Common myeloid progenitor, CD34-positive (primary cell): ENCODE results near the gene PCNX4.
A peak's percentile ranks its signal among the peaks of the same experiment; 100 is the strongest.

ENCODE experiments used
- CTCF ChIA-PET: fragments of 350-600 bp; sonication (Branson Sonifier 250); formaldehyde crosslinking; loops from one replicate; lab custom pipeline; 2021; ENCODE audit warnings: antibody characterized with exemption; lab: Charles Lee
- POLR2A ChIA-PET: fragments of 350-600 bp; sonication (Branson Sonifier 250); formaldehyde crosslinking; loops from one replicate; lab custom pipeline; 2021; ENCODE audit warnings: antibody characterized with exemption; lab: Charles Lee
- DNase-seq, 3 donors: peaks; one replicate each; pipeline versions ENCODE4 v3.0.0 to v3.0.0-alpha.2; 2013
- H3K27ac ChIP-seq, 2 experiments: 1 replicate in 1 of 2; 2 replicates in 1 of 2; pipeline ENCODE4 v1.7.0; 2013; ENCODE audit warnings: inconsistent platforms in 2 of 2, low read length in 2 of 2, mild to moderate bottlenecking in 2 of 2, low read depth in 1 of 2, moderate library complexity in 1 of 2; ENCODE audit not compliant: severe bottlenecking in 2 of 2, insufficient read depth in 1 of 2, poor library complexity in 1 of 2
- H3K27me3 ChIP-seq, 5 experiments: replicated peaks in 2 of 5; 1 replicate in 3 of 5; 2 replicates in 2 of 5; pipeline versions ENCODE4 v1.6.1 to v1.7.0; 2013; ENCODE audit warnings: low read length in 4 of 5, mild to moderate bottlenecking in 2 of 5, moderate library complexity in 2 of 5, inconsistent platforms in 1 of 5; ENCODE audit not compliant: insufficient read depth in 5 of 5, control insufficient read depth in 4 of 5
- H3K36me3 ChIP-seq, 4 experiments: 1 replicate in 2 of 4; 2 replicates in 2 of 4; pipeline versions ENCODE4 v1.6.1 to v1.7.0; 2013; ENCODE audit warnings: low read length in 3 of 4, control low read depth in 1 of 4, mild to moderate bottlenecking in 1 of 4; ENCODE audit not compliant: control insufficient read depth in 4 of 4, insufficient read depth in 4 of 4
- H3K4me1 ChIP-seq, 4 experiments: 1 replicate in 3 of 4; 2 replicates in 1 of 4; pipeline versions ENCODE4 v1.6.1 to v1.7.1; 2013; ENCODE audit warnings: low read length in 3 of 4, mild to moderate bottlenecking in 3 of 4, control low read depth in 1 of 4, inconsistent platforms in 1 of 4, moderate library complexity in 1 of 4; ENCODE audit not compliant: control insufficient read depth in 4 of 4, insufficient read depth in 4 of 4; ENCODE audit errors: control extremely low read depth in 1 of 4
- H3K4me3 ChIP-seq, 7 experiments: 1 replicate in 4 of 7; 2 replicates in 3 of 7; pipeline versions ENCODE4 v1.5.1 to v1.7.0; 2013; ENCODE audit warnings: mild to moderate bottlenecking in 7 of 7, low read length in 6 of 7, moderate library complexity in 6 of 7, inconsistent platforms in 2 of 7, low read depth in 2 of 7, control low read depth in 1 of 7; ENCODE audit not compliant: insufficient read depth in 4 of 7, control insufficient read depth in 1 of 7; ENCODE audit errors: extremely low read depth in 1 of 7
- H3K9me3 ChIP-seq, 5 experiments: 1 replicate in 4 of 5; 2 replicates in 1 of 5; pipeline versions ENCODE4 v1.6.1 to v1.7.1; 2013; ENCODE audit warnings: low read length in 4 of 5, mild to moderate bottlenecking in 2 of 5, inconsistent platforms in 1 of 5, low read depth in 1 of 5, moderate library complexity in 1 of 5; ENCODE audit not compliant: control insufficient read depth in 4 of 5, insufficient read depth in 2 of 5; ENCODE audit errors: control extremely low read depth in 1 of 5
- WGBS: methylation state at CpG from one replicate; pipeline ENCODE4 v1.1.5; 2013; ENCODE audit not compliant: insufficient coverage; 5-methylcytosine and 5-hydroxymethylcytosine counted together

The PCNX4 gene

DNA sequence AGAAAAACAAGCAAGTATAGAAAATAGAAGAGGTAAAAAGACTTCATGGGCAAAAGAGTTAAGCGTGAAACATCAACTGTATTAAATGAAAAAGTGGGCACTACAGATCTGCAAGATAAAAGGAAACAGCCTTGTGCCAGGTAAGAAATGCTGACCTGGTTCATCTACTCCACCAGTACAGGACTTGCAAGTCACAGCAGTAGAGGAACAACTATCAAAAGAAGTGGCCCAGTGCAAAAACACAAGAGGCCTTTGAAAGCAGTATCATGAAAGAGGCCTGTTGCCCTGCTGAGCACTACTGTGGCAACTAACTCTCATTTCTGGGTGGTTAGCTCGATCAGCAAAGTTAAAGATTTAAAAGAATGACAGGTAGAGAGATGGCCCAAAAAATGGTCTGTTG, 62.9 kb downstream of the PCNX4 start:
- peaks cover 6 to 37% (median 12%) of the 10 kb centered on the region in 4 experiments for H3K36me3 ChIP-seq
- H3K27ac ChIP-seq = no peak overlapping the region
- no peaks in the 10 kb centered on the region for H3K27me3 ChIP-seq
- POLR2A ChIA-PET = interaction anchor here (0.7 kb wide), 1 partner anchor 19 kb away, joined by 3 read pairs; no protein-coding TSS in a partner anchor
- H3K9me3 ChIP-seq = no peaks in the 10 kb centered on the region
- peaks cover 20 to 42% (median 33%) of the 10 kb centered on the region in 4 experiments for H3K4me1 ChIP-seq
- WGBS = 100% methylated on average over 2 of the region's 2 CpGs
- CTCF ChIA-PET = interaction anchor here (1.3 to 5.2 kb wide), 3 partner anchors 10 to 28 kb away, joined by 3 to 28 read pairs (median 6); partner anchors contain the start of gene DHRS7
- peak in 2 of 3 donors; percentile 39 to 55 for DNase-seq
- no peak overlapping the region for H3K4me3 ChIP-seq

DNA sequence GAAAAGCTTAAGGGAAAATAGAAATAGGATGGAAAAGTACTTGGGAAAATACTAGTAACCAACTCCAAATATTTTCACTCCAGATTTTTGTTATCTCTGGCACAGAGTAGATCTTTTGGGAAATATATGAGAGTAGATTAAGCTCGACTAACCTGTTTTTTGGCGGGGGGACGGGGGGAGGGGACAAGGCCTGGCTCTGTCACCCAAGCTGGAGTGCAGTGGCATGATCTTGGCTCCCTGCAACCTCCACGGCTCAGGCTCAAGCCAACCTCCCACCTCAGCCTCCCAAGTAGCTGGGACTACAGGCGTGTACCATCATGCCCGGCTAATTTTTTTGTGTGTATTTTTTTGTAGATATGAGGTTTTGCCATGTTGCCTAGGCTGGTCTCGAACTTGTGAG, 68.7 kb downstream of the PCNX4 start:
- Histone ChIP-seq H3K27me3 (no peaks in the 10 kb centered on the region), H3K27ac (no peak overlapping the region), H3K9me3 (no peaks in the 10 kb centered on the region), H3K4me3 (no peak overlapping the region), H3K36me3 (peaks cover 2 to 15% (median 5%) of the 10 kb centered on the region in 4 experiments), H3K4me1 (peaks cover 0 to 21% (median 9%) of the 10 kb centered on the region in 4 experiments)
- ChIA-PET CTCF (interaction anchor here (1.1 to 1.5 kb wide), 4 partner anchors 9 to 95 kb away, joined by 3 to 4 read pairs (median 4); no protein-coding TSS in a partner anchor), POLR2A (no interaction called here)
- 100% methylated on average over 2 of the region's 7 CpGs for WGBS
- no peak for DNase-seq

DNA sequence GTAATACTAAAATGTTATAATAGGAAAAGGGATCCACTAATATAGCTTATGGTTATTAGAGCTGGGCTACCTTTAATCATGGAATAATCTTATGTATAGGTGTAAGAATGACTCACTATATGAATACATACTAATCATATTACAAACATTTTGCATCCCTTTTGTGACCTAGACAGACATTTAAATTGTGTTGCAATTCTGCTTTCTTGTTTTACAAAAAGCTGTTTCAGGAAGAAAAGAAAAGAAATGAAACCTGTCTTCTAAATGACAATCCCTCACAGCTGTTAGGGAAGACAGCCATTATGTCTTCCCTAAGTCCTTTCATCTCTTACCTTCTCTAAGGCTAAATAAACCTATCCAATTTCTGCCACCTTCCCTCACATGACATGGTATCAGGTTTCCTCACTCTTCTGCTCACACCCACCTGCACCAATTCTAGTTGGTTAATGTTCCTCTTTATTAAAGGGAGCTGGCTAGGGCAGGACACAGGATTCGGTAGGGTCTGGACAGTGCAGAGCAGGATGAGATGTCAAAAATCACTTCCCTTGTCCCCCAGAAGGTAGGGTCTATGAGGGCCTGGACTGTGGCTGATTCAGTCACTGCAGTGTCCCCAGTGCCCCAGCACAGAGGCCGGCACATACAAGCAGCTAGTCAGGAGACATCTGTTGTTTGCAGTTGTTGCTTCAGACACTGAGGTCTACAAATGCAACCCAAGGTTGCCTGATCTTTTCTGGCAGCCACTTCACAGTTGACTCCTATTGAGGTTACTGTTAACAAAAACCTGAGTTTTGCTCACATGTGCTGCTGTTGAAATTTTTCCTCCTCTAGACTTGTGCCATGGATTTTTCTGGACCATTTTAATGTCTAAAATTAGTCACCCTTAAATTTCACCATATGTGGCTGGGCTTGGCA, 69.7 kb downstream of the PCNX4 start:
- no peak overlapping the region for H3K27ac ChIP-seq
- H3K4me1 ChIP-seq = peaks cover 4 to 30% (median 14%) of the 10 kb centered on the region in 4 experiments
- H3K27me3 ChIP-seq = no peaks in the 10 kb centered on the region
- no peak overlapping the region for H3K4me3 ChIP-seq
- H3K9me3 ChIP-seq = no peaks in the 10 kb centered on the region
- DNase-seq = peak in 2 of 3 donors; percentile 35 to 41
- H3K36me3 ChIP-seq = peaks cover 0 to 12% (median 5%) of the 10 kb centered on the region in 4 experiments
- CTCF ChIA-PET = interaction anchor here (1.1 to 1.5 kb wide), 4 partner anchors 10 to 96 kb away, joined by 3 to 4 read pairs (median 4); no protein-coding TSS in a partner anchor
- 88% methylated on average over 2 of the region's 2 CpGs for WGBS
- POLR2A ChIA-PET = no interaction called here

DNA sequence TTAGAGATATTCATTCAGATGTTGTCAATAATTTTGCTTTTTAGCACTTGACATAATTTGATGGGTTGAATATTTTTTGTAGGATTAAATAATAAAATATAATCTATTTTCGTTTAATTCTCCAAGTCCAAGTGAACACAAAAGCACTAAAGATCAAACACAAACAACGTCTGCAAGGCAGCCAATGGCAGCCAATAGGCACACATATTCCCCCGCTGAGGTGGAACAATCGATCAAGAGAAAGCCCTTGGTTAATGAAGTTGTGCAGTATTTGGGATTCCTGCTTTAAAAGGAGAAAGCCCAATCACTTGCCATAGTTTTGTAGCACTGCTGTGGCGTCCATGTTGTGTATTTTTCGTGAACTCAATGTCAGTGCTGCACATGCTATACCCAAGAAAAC, 72.0 kb downstream of the PCNX4 start:
- CTCF ChIA-PET = interaction anchor here (1.2 to 4.5 kb wide), 6 partner anchors 10 to 98 kb away, joined by 3 to 28 read pairs (median 6); partner anchors contain the start of gene PCNX4
- POLR2A ChIA-PET = no interaction called here
- Histone ChIP-seq H3K4me3 (peak overlapping the region in 3 of 7 experiments; percentile 90 to 95 (median 94)), H3K27ac (no peak overlapping the region), H3K9me3 (no peaks in the 10 kb centered on the region), H3K36me3 (peaks cover 0 to 9% (median 4%) of the 10 kb centered on the region in 4 experiments), H3K27me3 (no peaks in the 10 kb centered on the region), H3K4me1 (peaks cover 4 to 22% (median 14%) of the 10 kb centered on the region in 4 experiments)
- WGBS = 100% methylated on average over 3 of the region's 6 CpGs
- no peak for DNase-seq

DNA sequence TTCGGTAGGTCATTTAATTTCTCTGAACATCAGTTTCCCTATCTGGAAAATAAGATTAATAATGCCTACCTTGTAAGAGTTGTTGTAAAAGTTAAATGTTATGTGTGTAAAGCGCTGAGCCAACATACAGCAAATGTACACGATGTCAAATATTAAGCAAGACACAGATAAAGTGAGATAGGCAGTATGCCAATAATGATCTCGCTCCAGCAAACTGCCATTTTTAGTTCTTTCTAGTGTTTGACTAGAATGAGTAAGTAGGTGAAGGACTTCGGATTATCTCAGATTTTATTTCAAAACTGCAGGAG, 72.6 kb downstream of the PCNX4 start:
- Histone ChIP-seq H3K36me3 (peaks cover 0 to 6% (median 2%) of the 10 kb centered on the region in 4 experiments), H3K4me1 (peaks cover 4 to 22% (median 14%) of the 10 kb centered on the region in 4 experiments), H3K4me3 (peak overlapping the region in 6 of 7 experiments; percentile 69 to 99 (median 94)), H3K9me3 (no peaks in the 10 kb centered on the region), H3K27me3 (no peaks in the 10 kb centered on the region), H3K27ac (peak overlapping the region; percentile 84 to 93)
- WGBS = 0% methylated on average over 1 of the region's 5 CpGs
- CTCF ChIA-PET = interaction anchor here (0.6 to 4.5 kb wide), 9 partner anchors 11 to 99 kb away, joined by 3 to 28 read pairs (median 6); partner anchors contain the start of gene PCNX4
- POLR2A ChIA-PET = no interaction called here
- peak in 2 of 3 donors; percentile 83 to 88 for DNase-seq

DNA sequence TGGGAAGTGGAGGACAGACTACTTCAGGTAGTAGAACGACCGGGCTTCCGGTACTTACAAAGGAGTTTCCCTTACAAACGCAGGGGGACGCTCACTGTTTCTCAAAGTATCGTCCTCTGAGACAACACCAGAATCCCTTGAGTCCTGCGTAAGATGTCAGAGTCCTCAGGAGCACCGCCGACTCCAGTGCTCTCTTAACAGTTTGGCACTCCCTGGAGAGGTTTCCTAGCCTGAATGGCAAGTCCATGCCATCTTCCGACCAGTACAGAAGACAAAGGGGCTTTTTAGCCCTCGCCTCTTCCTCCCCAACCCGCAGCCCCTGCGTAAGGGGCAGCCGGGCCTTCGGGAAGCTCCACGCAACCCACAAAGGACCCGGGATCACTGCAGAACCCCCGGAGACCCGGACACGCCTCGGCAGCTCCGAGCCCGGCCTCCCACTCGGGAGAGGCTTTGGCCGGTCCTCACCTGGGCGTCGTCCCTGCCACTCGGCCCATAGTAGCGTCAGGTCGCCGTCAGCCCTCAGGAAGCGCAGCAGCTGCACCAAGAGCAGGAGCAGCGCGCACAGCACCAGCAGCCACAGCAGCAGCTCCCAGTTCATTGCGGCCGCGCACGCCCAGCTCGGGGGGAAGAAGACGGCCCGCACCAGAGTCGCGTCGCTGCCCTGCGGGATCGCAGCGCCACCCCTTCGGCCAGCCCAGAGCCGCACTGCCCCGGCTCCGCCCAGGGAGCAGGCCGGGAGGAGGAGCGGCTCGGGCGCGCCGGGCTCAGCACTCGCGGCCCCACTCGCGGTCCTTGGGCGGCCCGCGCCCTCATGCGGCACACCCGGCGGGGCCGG, 73.2 kb downstream of the PCNX4 start, which contains the start of gene DHRS7:
Gene DHRS7 (minus strand): TSS at position 687 of the 835 bp plus-strand sequence. CDS start 89 bp downstream, at position 598.
- Histone ChIP-seq H3K4me1 (peaks cover 4 to 22% (median 14%) of the 10 kb centered on the region in 4 experiments), H3K27ac (peak within 1 kb of the TSS; percentile 84 to 93), H3K4me3 (peak within 1 kb of the TSS; percentile 69 to 99 (median 94)), H3K36me3 (peaks cover 0 to 6% (median 2%) of the 10 kb centered on the region in 4 experiments), H3K9me3 (no peaks in the 10 kb centered on the region), H3K27me3 (no peaks in the 10 kb centered on the region)
- DNase-seq = peak; percentile 83 to 89 (median 83)
- WGBS = 0% methylated on average over 50 of the region's 68 CpGs
- CTCF ChIA-PET = interaction anchor here (0.6 to 4.5 kb wide), 17 partner anchors 10 to 102 kb away, joined by 3 to 28 read pairs (median 3); partner anchors contain the start of gene PCNX4
- POLR2A ChIA-PET = interaction anchor here (0.6 to 1.6 kb wide), 4 partner anchors 73 to 99 kb away, joined by 3 to 6 read pairs (median 3); partner anchors contain the start of genes PCNX4 and PPM1A
